Left kidney (tissue), 8 donors: ENCODE measurements around the gene TMEM62. TPM values are rescaled to one million over a fixed set of nuclear protein-coding genes. Genes with fewer than 3 reads are reported as not detected.

Source experiments
- DNase-seq: peaks from one replicate; pipeline ENCODE4 v3.0.0-alpha.2; 2013
- long read RNA-seq, 8 donors: transcript quantifications; one replicate each; lab custom pipeline, GENCODE V29; 2026
- polyA plus RNA-seq: library from polyadenylated mRNA; unstranded; fragments of 120-200 nt; gene quantifications from one replicate; pipeline ENCODE4 v1.2.1, GENCODE V29; 2013; ENCODE audit not compliant: insufficient read length

Gene TMEM62
- 18.1 TPM for polyA plus RNA-seq
- long read RNA-seq, donor 1, partial matches to known transcripts = 0 of 1 reads
- long read RNA-seq, donor 1, other reads (novel, unspliced or antisense) = 0 of 1 reads
- long read RNA-seq, donor 2, partial matches to known transcripts = 0 of 2 reads
- long read RNA-seq, donor 2, other reads (novel, unspliced or antisense) = 0 of 2 reads
- long read RNA-seq, donor 3, partial matches to known transcripts = 0 of 5 reads
- long read RNA-seq, donor 3, other reads (novel, unspliced or antisense) = 0 of 5 reads
- long read RNA-seq, donor 4 = 0 reads
- long read RNA-seq, donor 5, partial matches to known transcripts = 0 of 3 reads
- long read RNA-seq, donor 5, other reads (novel, unspliced or antisense) = 0 of 3 reads
- long read RNA-seq, donor 6, partial matches to known transcripts = 0 of 1 reads
- long read RNA-seq, donor 6, other reads (novel, unspliced or antisense) = 0 of 1 reads
- long read RNA-seq, donor 7, partial matches to known transcripts = 0 of 1 reads
- long read RNA-seq, donor 7, other reads (novel, unspliced or antisense) = 0 of 1 reads
- long read RNA-seq, donor 8, partial matches to known transcripts = 0 of 3 reads
- long read RNA-seq, donor 8, other reads (novel, unspliced or antisense) = 0 of 3 reads

DNA sequence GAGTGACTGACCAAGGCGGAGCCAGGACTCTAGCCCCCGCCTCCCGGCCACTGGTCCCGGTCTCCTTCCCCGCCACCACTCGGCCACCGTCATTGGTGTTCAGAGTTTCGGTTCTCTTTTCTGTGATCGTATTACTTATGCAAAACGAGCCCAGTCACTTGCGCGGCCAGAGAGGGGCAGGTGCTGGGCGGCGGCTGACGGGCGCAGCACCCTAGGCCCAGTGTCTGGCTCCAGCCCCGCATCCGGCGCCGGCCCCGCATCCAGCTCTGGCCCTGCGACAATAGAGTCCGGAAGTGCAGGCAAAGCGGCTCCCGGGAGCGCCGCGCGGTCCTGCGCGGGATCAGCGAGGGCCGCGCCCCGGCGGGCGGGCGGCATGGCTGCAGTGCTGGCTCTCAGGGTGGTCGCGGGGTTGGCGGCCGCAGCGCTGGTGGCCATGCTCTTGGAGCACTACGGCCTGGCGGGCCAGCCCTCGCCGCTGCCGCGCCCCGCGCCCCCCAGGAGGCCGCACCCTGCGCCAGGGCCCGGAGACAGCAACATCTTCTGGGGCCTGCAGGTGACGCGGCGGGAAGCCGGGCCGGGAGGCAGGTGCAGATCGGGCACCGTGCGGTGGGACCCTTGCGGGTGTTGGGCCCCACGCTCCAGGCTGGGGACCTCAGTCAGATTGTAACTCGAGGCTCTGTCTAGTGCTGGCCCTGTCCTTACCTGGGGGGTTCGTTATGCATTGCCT is at the start of gene TMEM62:
Gene TMEM62, plus strand, starts transcription at position 157 of the 727 bp plus-strand sequence. Its CDS starts 217 bp downstream, at position 374.
- peak; percentile 70 for DNase-seq

DNA sequence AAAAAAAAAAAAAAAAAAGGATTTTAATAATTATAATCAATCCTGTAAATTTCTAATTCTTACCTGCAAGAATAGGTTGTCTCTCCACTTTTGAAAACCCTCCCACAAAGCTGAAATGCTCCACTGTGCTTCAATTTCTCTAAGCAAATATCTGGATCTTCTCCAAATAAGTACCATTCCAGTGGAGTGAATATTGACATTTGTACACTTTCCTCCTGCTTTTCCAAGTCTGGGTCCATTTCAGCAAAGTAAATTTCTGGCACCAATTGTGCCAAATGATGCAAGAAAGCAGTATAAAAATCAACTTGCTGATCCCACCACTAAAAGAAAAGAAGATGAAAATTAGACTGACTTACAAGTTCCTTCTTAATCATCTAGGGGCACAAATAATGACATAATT is 47.5 kb upstream of the TMEM62 start:
- DNase-seq = no peak

DNA sequence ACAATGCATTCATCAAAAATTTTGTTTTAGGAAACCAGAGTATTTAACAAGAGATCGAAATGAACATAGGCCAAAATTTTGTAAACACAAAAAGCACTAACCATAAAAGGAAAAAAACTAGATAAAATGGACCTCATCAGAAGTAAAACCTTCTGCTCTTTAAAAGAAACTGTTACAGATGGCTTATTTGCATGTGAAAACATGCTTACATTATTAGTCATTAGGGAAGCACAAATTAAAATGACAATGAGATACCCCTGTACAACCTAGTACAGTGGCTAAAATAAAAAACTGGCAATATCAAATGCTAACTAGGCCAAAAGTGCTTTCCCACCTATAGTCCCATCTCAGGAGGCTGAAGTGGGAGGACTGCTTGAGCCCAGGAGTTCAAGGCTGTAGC is 46.8 kb upstream of the TMEM62 start:
- no peak for DNase-seq

DNA sequence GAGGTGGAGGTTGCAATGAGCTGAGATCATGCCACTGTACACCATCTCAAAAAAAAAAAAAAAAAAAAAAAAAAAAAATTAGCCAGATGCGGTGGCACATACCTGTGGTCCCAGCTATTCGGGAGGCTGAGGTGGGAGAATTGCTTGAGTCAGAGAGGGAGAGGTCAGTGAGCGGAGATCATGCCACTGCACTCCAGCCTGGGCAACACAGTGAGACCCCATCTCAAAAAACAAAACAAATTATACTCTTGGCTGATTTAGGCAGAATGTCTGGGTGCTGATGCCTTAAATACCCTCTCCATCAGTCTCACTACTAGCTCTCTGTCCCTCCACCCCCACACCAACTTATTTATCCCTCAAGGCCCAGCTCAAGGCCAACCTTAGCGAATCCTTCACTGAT is 41.5 kb upstream of the TMEM62 start:
- no peak for DNase-seq

DNA sequence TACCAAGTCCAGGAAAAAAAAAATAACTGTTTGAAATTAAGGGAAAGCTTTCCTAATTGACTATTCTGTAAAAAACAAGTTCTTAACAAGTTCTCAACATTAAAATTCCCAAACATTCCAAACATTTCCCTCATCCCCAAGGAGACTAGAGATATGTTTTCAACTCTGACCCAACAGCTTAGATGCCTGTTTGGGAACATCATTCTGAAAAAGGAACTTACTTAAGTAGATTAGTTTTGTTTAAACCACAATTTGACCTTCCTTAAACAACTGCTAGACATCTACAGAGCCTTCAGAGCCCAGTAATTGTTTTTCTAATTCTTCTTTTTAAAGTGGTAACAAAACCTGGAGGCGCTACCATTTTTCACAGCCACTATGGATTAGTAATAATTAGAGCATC is 40.4 kb upstream of the TMEM62 start:
- no peak for DNase-seq

DNA sequence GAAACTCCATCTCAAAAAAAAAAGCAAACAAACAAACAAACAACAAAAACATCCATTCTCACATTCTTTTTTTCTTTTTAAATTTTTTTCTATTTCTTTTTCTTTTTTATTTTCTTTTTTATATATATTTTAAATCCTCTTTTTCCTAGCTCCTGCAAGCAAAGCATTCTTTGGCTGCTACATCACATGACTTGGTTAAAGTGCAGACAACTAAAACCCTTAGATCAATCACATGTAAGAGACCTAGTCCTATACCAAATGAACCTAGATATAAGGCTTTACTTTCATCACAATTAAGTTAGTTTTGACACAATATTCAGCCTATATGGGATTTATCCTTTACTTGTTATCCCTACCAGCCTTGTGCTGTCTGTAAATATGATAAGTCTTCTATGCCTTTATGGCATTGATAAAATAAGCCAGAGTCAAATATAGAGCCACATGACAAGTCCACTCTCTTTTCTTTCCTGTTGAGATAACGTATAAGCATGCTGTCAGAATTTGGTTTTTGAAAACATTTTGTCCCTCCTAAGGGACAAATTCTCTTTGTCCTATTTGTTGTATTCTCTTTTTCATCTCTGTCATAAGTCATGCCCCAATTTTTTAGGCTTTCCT is 38.9 kb upstream of the TMEM62 start:
- no peak for DNase-seq

DNA sequence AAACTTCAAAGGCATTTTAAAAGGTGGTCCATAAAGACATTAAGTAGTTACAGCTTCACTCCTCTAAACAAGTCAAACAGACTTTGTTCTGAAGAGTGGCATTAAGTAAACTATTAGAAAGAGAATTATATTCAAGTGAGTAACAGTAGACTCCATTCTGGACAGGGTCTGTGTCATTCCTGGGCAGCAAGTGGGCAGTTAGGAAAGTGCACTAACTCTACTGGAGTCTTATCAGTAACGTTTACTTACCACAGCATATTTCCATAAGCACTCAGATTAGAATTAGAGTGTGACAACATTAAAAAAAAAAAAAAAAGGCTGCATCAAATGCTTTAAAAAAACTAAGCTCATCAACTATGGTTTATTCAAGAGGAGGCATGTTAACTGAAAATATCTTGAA is 38.1 kb upstream of the TMEM62 start:
- DNase-seq = no peak

DNA sequence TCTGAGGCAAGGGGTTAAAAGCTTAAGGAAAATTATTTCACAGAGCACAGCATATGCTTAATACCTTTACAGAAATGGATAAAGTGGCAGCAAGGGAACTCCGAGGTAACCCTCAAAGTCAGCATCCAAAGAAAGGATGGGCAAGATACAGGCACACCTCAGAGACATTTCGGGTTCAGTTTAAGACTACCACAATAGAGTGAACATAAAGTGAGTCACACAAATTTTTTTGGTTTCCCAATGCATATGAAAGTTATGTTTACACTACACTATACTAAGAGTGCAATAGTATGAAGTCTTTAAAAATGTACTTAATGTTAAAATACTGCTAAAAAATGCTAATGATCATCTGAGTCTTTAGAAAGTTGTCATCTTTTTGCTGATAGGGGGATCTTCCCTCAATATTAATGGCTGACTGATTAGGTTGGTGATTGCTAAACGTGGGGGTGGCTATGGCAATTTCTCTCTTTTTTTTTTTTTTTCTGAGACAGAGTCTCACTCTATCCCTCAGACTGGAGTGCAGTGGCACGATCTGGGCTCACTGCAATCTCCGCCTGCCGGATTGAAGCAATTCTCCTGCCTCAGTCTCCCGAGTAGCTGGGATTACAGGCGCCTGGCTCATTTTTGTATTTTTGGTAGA is 37.6 kb upstream of the TMEM62 start:
- no peak for DNase-seq

DNA sequence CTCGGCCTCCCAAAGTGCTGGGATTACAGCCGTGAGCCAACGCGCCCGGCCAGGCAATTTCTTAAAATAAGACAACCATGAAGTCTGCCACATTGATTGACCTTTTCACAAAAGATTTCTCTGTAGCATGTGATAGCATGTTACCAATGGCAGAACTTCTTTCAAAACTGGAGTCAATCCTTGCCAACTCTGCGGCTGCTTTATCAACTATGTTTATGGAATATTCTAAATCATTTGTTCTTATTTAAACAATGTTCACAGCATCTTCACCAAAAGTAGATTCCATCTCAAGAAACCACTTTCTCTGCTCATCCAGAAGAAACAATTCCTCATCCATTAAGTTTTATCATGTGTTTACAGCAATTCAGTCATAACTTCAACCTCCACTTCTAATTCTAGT is 37.0 kb upstream of the TMEM62 start:
- DNase-seq = no peak

DNA sequence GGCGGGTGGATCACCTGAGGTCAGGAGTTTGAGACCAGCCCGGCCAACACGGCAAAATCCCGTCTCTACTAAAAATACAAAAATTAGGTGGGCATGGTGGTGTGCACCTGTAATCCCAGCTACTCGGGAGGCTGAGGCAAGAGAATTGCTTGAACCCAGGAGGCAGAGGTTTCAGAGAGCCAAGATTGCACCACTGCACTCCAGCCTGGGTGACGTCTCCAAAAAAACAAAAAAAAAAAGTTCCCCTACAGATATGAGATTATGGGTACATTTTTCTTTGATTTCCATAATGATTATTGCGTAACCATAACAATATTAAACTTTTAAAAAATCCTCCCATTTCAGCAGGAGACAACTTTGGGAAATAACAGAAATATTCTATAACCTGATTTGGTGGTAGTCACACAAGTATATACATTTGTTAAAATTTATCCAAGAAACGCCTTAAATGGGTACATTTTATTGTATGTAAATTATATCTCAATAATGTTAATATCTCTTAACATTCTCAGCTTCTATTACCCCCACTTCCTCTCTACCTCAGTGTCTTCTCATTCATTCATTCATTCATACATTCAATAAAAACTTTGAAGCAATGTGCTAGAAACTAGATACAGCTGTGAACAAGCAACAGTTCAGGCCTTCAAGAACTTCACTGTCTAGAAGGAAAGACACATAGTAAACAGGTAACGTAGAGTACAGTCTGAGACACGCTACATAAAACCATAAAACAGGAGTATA is 34.1 kb upstream of the TMEM62 start:
- no peak for DNase-seq

DNA sequence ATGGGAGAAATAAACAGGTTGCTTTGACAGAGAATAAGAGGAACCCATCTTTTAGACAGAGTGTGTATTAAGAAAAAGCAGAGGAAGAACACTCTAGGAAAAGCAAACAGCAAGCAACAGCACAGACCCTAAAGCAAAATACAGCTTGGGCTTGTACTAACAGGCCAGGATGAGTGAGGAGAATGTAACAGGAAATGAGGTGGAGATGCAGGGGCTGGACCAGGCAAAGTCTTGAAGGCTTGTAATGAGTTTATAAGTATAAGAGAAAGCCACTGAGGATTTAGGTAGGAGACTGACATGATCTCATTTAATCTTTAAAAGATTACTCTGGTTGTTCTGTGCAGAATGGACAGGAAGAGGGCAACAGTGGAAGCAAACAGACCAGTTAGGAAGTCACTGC is 32.4 kb upstream of the TMEM62 start:
- DNase-seq = no peak

DNA sequence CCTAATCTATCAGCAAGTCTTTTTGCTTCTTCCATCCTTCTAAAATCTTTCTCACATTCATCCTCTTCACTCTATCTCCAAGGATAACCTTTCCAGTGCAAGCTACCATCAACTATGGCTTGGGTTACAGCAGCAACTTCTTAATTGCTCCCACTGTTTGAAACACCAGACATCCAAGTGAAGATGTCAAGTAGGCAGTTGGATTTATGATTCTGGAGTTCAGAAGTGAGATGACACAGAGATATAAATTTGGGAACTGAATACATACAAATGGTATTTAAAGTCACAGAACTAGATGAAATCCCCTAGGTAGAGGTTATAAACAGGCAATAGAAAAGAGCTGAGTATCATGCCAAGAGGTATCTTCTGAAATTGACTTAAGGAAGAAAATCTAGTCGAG is 31.2 kb upstream of the TMEM62 start:
- DNase-seq = no peak

DNA sequence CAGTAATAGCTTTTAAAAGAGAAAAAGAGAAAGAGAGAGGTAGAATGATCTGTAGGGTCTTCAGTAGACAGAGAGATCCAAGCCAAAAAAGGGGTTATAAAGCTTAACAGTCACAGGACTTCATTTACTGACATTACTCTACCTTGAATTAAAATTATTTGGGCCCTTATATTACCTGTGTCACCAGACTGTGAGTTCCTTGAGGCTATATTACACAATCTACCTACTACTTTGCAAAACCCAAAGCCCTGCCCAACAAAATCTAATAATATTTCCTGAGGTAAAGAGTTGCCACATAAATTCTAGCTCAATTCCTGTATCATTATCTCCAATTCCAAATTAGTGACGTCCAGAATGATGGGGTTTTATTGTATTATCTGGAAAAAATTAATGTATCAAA is 29.5 kb upstream of the TMEM62 start:
- DNase-seq = no peak

DNA sequence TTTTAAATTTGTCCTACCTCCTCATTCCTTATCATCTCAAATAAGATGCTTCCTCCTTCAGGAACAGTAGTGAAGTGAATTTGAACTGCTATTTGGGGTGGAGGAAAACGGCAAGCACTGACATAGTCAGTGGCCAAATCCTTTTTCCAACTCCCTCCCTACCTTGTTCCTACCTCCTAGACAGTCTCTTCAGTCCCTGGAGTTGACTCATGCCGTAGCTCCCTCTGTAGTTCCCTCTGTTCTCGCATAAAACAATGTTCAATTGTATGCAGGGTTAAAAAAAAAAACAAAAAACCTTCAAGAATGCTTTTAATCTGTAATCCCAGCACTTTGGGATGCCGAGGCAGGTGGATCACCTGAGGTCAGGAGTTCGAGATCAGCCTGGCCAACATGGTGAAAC is 29.0 kb upstream of the TMEM62 start:
- DNase-seq = no peak

DNA sequence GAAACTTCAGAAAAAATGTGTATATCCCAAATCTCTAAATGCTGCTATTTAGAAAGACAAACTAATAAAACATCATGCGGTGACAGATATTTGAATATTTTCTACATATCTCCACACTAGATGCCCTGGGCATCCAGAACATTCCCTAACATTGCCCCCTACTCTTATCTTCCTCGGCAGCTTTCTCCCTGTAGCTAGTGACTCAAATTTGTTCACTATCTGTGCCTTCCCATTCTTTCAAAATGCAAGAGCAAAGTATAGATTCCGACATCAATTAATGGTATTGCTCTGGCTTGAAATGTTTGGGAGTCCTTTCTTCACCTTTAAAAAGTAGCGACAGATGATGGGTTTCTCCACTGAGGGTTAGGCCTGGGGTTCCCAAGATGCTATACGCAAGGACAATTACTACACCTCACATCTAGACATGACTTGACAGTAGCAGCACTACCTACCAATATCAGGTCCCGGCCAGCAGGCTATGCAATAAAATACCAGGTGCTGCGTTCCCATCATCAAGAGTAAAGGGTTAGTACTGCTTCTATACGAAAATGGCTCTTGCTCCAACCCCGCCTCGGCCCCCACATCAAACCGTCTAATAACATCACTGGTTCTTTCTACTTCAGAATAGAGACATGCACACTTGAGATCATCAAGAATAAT is 28.2 kb upstream of the TMEM62 start:
- DNase-seq = no peak

DNA sequence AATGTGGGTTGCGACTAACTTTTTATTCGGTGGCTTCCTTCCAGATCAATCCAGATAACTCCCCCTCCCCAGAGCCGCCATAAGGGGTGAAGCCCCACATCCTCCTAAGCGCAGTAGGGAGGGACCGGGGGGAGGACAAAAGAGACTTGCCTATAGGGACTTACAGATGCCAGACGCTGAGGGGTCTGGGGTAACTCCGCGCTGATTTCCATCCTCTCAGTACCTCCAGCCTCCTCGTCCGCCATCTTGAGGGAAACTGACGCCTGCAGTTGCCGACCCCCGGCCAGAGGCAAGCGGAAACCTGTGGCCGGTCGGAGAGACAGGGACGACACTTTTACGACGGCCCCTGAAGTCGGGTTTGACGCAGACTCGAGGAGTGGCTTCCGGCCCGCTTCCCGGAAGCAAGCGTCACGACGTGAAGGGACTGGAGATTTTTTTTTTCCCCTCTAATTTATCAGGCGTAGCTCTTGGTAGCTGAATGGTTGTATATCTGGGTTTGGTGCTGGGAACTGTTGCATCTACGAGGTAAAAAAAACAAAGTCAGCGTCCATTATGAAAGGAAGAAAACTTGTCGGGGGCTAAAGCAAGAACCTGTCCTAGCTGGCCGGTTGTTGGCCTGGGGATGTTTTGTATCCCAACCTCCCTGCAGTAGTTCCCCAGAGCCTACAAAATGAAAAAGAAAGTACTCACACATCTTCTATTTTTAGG is 27.5 kb upstream of the TMEM62 start, which contains the start of gene UBR1:
Gene UBR1, minus strand, starts transcription at position 261 of the 708 bp plus-strand sequence. Its CDS starts 16 bp downstream, at position 245.
- peak; percentile 93 for DNase-seq

DNA sequence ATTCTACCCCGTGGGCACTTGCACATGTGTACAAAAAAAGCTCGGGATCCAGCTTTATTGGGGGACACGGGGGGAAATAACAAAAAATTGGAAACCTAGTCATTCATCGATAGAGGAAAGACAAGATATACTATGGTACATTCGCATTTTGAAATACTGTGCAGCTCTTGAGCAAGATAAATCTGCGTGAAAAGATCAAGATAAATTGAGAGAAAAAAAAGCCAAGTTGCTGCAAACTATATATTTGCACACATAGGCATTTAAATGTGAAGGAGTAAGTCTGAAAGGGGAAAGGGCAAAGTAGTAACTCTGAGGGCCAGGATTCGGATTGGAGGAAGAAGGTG is 26.9 kb upstream of the TMEM62 start:
- DNase-seq = no peak

DNA sequence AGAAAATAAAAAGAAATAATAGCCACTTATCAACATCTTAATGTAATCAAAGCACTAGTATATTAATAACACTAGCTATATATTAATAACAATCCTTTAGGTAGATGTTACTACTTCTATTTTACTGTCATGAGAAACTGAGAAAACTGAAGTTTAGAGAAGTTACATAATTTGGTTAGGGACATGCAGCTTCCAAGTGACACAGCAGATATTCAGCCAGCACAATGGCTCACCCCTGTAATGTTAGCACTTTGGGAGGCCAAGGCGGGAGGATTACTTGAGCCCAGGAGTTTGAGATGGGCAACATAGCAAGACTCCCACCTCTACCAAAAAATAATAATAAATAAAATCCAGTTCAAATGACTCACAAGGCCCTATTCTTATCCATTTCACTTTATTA is 25.6 kb upstream of the TMEM62 start:
- DNase-seq = no peak

DNA sequence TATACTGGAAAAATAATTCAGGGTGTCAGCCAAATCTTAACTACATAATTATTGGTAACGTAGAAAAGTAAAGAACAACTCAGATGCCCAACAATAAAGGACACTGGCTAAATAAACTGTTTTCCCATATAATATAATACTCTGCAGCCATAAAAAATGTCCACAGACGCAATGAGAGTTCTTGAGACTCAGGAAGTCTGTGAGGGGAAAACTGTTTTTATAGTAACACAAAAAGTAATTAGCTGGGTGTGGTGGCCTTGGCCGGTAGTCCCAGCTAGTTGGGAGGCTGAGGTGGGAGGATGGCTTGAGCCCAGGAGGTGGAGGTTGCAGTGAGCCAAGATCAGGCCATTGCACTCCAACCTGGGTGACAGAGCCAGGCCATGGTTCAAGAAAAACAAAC is 22.0 kb upstream of the TMEM62 start:
- no peak for DNase-seq

DNA sequence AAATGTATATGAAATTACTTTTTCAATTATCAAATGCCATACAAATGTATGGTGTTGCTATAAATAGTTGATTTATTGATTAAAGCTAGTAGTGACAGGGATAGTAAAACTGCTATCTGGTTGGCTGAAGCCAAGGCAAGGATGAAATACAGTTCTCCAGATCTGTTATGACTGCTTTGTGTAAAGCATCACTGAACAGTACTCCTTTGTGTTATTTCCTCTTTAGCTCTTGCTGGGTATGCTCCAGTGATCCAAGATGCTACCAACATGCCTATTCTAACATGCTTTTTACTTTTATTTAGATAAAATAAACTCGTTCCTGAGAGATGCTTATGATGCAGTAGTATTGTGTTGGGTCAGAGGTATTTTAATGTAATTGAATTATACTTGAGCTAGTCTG is 15.1 kb upstream of the TMEM62 start:
- DNase-seq = no peak
